Measurements from ENCODE around the gene SLC35A5.

The SLC35A5 gene

GRCh38 chr3:112579232-112579631 is 17.4 kb downstream of the SLC35A5 start:
- DNase-seq = no peak

GRCh38 chr3:112579697-112580096 is 17.9 kb downstream of the SLC35A5 start:
- no peak for DNase-seq

DNA sequence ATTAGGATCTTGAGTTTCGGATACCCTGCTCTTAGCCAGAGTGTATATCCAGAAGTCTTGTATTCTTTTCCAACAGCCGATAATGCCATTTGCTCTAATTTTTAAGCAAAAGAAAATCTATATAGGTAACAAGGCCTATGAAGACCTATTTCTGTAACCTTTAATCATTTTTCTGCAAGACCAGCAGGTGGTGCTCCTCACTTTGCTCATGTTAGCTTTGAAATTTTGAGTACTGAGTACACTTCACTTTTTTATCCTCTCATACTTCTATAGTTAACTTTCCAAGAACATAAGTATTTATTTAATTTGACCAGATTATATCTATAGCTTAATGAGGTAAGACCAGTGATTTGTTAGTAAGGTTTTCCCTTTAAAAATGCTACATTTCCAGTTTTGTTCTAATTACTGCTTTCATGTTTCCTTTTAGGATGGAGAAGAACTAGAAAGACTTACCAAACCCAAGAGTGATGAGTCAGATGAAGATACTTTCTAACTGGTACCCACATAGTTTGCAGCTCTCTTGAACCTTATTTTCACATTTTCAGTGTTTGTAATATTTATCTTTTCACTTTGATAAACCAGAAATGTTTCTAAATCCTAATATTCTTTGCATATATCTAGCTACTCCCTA is 20.5 kb downstream of the SLC35A5 start:
- DNase-seq = peak; percentile 40

GRCh38 chr3:112583105-112583504 is 21.3 kb downstream of the SLC35A5 start:
- DNase-seq = no peak

GRCh38 chr3:112585782-112586181 is 23.9 kb downstream of the SLC35A5 start:
- no peak for DNase-seq

DNA sequence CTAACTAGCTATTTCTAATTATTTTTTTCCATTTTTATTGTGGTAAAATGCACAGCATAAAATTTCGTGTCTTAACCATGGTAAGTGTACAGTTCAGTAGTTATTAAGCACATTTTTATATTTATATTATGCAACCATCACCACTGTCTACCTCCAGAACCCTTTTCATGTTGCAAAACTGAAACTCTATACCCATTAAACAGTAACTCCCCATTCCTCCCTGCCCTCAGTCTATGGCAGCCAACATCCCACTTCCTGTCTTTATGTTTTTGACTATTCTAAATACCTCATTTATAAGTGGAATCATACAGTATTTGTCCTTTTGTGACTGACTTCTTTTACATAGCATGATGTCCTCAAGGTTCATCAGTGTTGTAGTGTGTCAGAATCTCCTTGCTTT is 25.5 kb downstream of the SLC35A5 start:
- DNase-seq = no peak

GRCh38 chr3:112593258-112593657 is 31.4 kb downstream of the SLC35A5 start:
- DNase-seq = no peak

- DNase-seq = no peak
These were observed 33.0 kb downstream of the SLC35A5 start for GRCh38 chr3:112594856-112595255.

DNA sequence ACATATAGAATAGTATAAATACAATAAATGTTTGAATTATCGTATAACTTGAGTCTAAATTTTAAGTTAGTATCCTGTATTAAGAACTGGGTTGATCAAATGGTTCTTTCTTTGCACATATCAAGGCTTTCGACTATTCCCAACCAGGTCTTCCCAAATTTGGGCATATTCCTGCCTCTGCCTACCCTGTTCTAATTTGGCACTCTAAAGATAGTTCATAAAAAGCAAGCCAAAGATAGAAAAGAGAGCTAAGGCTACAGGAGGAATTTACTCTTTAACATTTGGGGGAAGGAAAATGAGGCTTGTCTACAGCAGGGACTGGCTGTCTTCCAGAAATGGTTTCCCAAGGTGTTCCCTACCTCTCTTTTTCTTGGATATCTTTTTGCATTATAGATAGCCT is 36.1 kb downstream of the SLC35A5 start:
- no peak for DNase-seq

GRCh38 chr3:112598731-112599130 is 36.9 kb downstream of the SLC35A5 start:
- DNase-seq = no peak

- DNase-seq = no peak
These were observed 40.5 kb downstream of the SLC35A5 start for GRCh38 chr3:112602217-112602838.

DNA sequence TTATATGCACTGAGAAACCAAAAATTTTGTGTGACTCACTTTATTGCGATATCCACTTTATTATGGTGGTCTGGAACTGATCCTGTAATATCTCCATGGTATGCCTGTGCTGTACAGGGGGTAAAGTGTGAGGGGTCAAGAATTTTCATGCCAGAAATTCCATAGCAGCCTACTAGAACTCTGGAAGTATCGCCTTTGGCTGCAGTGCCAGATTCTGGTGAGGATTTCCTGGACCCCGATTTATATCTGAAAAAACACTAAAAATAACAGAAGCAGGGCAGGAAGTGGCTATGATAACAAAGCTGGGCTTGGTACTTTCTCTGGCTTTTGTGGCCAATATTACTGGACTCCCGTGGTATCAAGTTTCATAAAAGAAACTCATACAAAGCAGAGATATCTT is 42.7 kb downstream of the SLC35A5 start:
- DNase-seq = no peak

GRCh38 chr3:112605285-112605684 is 43.4 kb downstream of the SLC35A5 start:
- peak; percentile 3 for DNase-seq

GRCh38 chr3:112606098-112606497 is 44.3 kb downstream of the SLC35A5 start:
- no peak for DNase-seq

DNA sequence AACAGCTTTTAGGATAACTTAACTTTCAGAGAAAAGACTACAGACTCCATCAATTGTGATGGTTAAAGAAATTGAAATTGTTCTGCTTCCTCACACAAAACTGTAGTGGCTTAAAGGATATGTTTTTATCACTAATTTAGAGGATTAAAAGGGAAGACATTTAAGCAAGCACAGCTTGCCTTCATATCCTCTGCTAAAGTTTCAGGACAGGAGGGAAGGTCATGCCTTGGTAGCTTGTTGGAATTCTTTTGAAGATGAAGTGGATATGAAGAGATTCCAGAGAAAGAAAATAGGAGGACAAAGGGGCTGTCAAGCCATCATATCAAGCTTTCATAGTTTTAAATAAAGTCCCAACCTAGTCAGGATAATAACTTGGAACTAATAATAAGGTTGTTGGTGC is 46.0 kb downstream of the SLC35A5 start:
- no peak for DNase-seq

- no peak for DNase-seq
These were observed 48.3 kb downstream of the SLC35A5 start for GRCh38 chr3:112610121-112610520.

DNA sequence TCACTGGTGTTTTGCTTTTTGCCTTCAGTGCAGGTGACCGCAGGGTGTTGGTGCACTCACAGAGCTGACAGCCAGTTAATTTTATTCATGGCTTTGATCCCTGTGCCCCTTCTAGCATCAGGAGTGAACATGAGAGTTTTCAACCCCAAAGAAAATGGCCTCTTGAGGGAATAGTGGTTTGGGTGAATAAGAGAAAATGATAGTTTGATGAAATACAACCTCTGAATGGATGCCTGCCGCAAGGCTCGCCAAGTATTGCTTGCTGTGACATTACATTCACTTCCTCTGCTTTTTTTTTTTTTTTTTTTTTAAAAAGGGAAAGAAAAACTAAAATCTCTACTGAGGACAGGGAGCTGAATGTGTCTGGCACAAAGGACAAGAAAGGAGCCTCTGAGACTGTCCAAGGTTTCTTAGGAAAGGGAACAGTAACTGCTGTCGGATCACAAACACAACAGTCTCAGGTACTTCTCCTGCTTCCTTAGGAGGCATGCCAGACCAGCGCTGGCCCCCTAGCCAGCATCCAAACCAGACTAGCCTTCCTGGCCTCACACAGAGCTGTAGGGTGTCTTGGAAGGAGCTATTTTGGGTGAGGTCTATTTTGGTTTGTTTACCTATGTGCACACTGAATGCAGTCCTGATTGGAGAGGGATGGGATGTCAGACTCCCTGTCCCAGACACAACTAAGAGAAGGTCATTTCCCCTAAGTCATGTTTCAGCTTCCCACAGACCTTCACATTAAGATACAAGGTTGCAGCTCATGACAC is 50.1 kb downstream of the SLC35A5 start:
- no peak for DNase-seq

DNA sequence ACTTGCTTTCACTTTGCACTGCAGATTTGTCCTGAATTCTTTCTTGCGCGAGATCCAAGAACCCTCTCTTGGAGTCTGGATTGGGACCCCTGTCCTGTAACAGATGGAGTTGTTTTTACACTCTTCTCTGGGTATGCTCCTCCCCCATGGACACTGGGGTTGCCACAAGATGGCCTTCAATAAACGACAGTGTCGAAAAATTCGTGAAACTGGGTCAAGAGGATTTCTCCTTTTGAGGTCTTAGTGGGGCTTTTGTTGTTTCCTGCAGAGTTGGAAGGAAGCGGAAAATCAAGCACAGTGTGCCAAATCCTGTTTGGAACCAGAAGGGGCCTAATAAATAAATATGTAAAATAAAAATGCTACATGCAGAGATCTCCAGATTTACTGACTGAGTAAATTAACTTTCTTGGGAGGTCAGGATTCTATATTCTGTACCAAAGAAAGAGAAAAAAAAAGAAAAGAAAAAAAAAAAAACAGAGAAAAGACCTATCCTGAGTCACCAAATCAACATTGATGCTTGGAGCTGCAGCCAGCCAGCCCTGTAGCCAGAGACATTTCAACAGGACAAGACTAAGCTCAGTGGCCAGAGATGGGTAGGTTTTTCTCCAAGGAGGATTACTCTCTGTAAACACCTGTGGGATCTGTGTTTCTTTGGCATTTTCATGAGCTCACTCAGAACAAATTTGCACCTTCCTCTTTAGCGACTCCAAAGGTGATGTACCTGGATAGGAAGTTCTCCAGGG is 54.3 kb downstream of the SLC35A5 start:
- DNase-seq = no peak

DNA sequence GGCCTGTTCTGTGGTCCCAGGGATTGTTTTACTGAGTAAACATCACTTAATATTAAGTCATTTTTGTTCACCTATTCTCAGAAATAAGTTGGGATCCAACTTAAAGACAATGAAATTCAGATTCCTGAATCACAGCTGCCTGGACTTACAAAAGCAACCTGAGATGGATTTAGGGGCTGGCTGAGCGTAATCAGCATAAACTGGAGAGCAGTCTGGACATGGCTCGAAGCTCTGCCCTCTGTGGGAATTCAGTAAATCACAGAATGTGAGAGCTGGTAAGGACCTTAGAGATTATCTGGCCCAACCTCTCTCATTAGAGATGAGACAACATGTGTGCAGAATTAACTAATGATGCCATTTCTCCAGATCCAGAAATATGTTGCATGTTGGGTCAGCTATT is 55.4 kb downstream of the SLC35A5 start:
- no peak for DNase-seq

DNA sequence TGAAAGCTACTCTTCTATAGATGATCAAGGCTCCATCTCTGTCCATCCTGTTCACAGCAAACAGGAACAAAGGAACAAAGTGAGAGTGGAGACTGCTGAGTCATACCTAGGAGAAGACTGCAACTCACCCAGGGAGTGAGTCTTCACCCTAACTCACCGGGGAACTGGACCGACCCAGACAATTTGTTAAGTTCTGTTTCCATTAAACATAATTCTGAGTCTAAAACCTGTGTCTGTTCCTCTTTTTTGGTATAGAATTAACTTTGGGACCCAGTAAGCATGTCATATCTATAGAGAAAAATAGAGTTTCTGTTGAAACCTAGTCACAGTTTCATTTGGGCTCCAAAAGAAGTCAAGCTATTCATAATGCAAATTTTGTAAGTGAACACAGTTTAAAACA is 57.5 kb downstream of the SLC35A5 start:
- DNase-seq = no peak

- DNase-seq = no peak
These were observed 61.4 kb downstream of the SLC35A5 start for GRCh38 chr3:112623213-112623612.

GRCh38 chr3:112623717-112624116 is 61.9 kb downstream of the SLC35A5 start:
- DNase-seq = no peak

DNA sequence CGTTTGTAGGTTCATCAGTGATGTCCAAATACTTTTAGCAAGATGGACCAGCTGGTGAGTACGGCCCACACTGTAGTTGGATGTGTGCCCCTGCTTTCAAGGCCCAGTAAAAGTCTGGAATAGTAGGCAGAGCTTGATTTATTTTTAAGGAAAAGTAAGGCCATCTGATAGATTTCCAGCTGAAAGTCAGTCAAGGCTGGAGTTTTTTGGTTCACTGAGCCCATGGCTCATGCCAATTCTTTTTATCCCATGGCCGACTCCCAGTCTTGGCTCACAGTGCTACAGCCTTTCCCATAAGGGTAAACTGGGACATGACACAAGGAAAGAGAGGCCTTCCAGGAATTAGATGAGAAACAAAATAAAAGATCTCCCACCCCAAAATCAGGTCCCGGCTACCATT is 65.6 kb downstream of the SLC35A5 start:
- no peak for DNase-seq

All from activated CD4-positive, alpha-beta T cell treated with anti-CD3 and anti-CD28 coated beads for 48 hours (primary cell).